Right renal pelvis (tissue), 4 donors: Measurements from ENCODE around the gene PALM3. TPM values are rescaled to one million over a fixed set of nuclear protein-coding genes. Genes with fewer than 3 reads are reported as not detected.

Experiments
- DNase-seq, 4 donors: peaks; one replicate each; pipeline ENCODE4 v3.0.0-alpha.2; 2013; ENCODE audit warnings: low read depth in 4 of 4, low spot score in 3 of 4, missing footprints in 1 of 4
- polyA plus RNA-seq, 4 donors: library from polyadenylated mRNA; unstranded; fragments of 120-200 nt; gene quantifications; one replicate each; pipeline ENCODE4 v1.2.1, GENCODE V29; 2013; ENCODE audit not compliant: insufficient read length in 4 of 4

The PALM3 gene
- polyA plus RNA-seq, 4 donors: 19.0 to 27.1 (median 21.5) TPM

DNA sequence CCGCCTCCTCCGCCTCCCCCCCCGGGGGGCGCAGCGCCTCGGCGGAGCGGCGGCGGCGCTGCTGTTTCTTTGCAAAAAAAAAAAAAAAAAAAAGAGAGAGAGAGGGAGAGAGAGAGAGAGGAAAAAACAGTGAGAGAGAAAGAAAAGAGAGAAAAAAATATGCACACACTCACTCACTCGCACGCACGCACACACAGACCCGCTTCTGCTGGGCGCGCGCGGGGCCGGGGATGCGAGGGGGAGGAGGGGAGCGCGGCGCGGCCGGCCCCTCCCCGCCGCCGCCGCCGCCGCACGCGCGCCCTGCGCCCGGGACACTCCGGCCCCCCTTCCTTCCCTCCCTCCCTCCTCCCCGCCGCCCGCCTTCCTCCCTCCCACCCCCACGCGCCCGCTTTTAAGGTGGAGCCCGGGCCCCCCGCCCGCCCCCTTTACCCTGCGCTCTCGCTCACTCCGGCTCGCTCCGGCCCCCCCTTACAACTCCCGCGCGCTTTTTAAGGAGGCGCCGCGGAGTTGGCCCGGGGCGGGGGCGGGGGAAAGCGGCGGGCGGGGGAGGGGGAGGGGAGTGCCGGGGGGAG is 28.7 kb upstream of the PALM3 start, which contains the start of gene SAMD1:
SAMD1 (minus strand) TSS at position 243 of the 572 bp plus-strand sequence.
- DNase-seq: peak in 3 of 4 donors; percentile 83 to 86 (median 83)

DNA sequence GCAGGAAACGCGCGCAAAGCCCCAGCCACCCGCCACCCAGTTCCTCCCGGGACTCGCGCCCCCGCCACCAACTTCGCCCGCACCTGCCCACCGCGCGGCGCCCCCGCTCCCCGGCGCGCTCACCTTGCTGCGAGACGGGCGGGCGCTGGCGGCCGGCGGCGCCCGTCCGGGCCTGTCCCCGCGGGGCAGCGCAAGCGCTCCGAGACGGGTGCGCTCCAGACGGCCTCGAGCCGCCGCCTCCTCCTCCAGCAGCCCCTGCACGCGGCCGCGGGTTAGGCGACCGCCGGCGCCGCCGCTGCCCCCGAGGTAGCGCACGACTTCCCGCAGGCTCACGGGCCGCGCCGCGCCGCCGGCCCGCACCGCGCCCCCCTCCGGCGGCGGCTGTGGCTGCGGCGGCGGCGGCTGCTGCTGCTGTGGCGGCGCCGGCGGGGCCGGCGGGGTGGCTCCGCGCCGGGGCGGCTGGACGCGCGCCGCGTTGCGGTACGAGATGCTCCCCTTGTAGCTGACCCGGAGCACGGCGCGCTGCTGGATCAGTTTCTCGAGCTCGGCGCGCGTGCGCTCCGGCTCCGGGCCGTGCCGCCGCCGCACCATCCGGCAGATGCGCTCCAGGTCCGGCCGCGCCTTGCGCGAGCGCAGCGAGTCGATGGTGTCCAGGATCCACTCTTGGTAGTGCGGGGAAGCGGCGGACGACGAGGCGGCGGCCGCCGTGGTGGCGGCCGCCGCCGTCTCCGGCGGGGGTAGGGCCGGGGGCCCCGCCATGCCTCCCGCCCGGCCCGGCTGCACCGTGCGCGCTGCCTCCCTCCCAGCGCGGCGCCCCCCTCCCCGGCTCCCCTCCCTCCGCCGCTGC is 28.0 kb upstream of the PALM3 start:
- no peak for DNase-seq

DNA sequence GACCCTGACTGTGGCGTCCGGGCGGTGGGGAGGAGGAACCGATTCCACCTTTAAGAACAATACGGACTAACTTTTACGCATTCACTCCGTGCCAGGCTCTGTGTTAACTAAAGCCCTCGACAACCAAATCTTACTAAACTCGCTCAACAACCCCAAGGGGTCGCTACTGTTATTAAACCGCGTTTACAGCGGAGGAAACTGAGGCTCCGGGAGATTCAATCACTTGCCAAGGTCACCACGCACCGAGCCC is 27.5 kb upstream of the PALM3 start:
- DNase-seq: no peak

DNA sequence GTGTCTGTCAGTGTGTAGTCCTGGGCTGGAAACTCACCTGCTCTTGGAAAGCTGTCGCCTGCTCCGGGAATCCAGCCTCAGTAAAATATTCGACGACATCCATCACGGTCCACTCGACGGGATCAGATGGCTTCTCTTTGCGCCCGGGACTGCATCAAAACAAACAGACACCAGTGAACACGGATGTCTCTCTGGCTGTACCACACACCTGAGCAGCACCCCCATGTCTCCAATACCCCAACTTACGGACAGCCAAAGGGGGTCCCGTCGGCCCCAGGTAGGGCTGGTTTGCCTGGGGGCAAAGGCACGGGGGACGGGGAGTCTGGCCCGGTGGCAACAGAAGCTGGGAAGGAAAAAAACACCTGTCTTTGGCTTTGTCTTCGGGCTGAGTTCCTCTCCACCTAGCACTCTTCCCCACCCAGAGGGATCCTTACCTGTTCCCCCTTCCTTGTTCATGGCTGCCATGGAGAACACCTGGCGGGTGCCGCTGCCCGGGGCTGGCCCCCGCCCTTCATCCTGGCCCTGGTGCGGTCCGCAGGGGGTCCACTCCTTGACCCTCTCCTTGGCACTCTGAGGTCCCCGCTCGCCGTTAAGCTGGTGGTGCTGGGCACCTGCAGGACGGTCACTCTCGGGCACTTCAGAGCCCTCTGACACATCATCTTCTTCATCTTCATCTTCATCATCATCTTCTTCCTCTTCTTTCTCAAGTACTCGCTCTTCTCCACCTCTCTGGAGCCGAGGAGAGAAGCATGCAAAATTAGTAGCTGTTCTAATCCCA is 26.9 kb upstream of the PALM3 start:
- no peak for DNase-seq

DNA sequence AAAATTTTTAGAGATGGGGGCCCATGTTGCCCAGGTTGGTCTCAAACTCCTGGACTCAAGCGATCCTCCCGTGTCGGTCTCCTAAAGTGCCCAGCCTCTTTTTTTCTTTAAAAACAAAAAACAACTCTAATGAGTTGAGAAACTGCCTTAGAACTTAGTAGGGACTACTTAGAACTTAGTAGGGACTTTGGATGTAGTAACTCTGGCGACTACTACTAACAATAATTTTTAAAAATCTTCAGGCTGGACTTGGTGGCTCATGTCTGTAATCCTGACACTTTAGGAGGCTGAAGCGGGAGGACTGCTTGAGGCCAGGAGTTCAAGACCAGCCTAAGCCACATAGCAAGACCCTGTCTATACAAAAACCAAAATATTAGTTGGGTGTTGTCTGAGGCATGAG is 24.2 kb upstream of the PALM3 start:
- DNase-seq: no peak

- DNase-seq: no peak
These were observed 23.6 kb upstream of the PALM3 start, which contains the start of gene C19orf67 for GRCh38 chr19:14085309-14085995. Gene C19orf67 (minus strand): TSS chr19:14085783. CDS start chr19:14085627, 156 bp downstream.

- no peak for DNase-seq
These were observed 20.7 kb upstream of the PALM3 start for GRCh38 chr19:14082675-14082960.

GRCh38 chr19:14081797-14082674 is 20.2 kb upstream of the PALM3 start:
- DNase-seq: no peak

DNA sequence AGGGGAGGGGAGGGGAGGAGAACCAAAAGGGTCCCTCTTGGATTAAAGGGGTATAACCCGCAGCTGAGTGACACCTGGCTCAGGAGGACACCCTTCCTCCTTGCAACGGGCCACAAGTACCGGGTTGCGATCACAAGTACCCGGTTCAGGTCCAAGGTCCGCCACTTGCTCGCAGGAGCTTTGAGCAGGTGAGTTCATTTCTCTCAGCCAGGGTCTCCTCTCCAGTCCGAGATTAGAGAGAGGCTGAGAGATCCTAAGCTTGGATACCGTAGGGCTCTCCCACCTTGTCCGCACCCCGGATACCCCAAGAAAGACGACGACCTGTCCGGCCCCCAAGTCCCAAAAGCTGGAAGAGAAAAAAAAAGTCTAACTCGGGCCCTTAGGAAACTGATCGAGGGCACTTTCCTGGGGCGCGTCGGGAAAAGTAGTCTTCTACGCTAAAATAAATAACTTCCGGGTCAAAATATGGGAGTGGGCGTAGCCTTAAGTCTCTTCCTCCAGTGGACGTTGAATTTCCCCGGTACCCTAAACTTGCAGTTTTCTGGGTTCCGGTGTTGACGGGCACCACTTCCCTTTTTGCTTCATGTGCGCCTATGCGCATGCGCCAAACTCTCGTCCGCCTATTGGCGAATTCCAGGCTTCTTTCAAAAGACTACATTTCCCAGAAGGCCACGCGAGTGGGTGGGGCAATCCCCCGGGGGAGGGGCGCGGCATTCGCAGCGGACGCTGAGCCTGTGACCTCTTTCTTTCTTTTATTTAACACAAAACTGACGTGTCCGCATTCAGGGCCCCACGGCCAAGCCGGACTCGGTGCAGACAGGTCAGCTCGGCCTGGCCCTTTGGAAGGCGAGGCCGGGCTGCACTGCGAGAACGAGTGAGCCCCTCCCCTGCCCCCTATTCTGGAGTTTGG is 19.3 kb upstream of the PALM3 start:
- peak; percentile 99 to 100 (median 100) for DNase-seq

DNA sequence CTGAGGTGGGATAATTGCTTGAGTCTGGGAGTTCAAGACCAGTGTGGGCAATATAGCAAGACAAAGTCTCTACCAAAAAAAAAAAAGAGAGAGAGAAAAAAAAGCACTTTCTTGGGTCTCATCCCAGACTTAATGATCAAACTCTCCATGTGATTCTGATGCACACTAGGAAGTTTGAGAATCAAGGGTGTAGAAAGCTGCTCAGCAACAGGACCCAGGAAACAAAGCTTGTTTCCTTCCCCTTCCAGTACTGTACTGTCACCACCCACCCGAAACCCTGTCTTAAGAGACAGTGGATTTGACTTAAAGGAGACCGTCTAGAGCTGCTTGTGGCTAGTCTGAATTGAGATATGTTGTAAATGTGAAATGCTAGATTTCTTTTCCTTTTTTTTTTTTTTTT is 16.5 kb upstream of the PALM3 start:
- no peak for DNase-seq

- no peak for DNase-seq
These were observed 12.3 kb upstream of the PALM3 start for GRCh38 chr19:14073925-14074838.

- DNase-seq: no peak
These were observed 11.5 kb upstream of the PALM3 start for GRCh38 chr19:14073261-14073924.

DNA sequence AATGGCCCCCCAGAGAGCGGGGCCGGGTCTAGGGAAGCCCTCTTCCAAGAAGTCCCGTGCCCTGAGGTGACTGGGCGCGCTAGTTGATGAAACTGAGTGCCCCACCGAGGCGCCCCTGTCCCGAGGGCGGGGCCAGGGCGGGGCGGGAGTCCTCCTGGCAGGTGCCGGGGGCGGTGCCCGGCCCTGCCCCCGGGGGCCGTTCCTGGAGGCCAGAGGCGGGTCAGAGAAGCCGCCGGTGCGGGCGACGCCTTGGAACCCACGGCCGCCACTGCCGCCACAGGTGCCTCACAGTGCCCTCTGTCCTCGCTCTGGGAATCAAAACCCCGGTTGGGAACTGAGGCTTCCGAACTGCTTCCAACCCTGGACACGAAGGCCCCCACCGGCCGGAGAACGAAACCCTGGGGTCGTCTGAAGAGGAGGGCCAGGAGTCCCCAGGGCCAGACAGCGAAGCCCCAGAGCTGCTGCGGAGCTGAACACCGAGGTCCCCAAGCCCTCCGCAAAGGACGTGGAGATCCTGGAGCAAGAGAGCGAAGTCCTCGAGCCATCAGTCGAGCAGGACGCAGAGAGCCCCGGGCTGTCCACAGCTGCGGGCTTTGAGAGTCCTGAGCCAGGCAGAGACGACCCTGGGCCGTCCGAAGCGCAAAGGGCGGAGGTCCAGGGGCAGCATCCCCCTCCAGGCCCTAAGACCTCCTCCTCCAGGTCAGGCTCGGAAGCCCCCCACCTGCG is 10.8 kb upstream of the PALM3 start, which contains the start of gene MISP3:
MISP3 (plus strand) TSS at position 252 of the 726 bp plus-strand sequence. CDS start 524 bp downstream, outside the sequence.
- no peak for DNase-seq

GRCh38 chr19:14070268-14071050 is 8.6 kb upstream of the PALM3 start:
- no peak for DNase-seq

- no peak for DNase-seq
These were observed 4.3 kb upstream of the PALM3 start for GRCh38 chr19:14066134-14066533.

DNA sequence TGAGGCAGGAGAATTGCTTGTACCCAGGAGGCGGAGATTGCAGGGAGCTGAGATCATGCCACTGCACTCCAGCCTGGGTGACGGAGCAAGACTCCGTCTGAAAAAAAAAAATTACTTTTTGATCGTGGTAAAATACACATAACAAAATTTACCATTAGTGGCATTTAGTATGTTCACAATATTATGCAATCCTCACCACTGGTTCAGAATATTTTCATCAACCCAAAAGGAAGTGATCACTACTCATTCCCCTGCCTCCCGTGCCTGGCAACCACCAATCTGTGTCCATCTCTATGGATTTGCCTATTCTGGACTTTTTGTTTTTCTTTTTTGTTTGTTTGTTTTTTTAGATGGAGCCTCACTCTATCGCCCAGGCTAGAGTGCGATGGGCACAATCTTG is 1.2 kb upstream of the PALM3 start:
- DNase-seq: no peak
